ENCODE measurements around the gene SLC27A3.

SLC27A3 gene

GRCh38 chr1:153774780-153775457 lies at the start of gene SLC27A3:
Gene SLC27A3 (plus strand): TSS chr1:153775407. CDS start chr1:153775498, 91 bp downstream.
- H3K9ac ChIP-seq (ENCODE audit: low read length in 2 of 2) = peak within 1 kb of the TSS; percentile 74 to 81
- peaks cover 13 to 25% of the 10 kb centered on the region in 2 donors for H3K36me3 ChIP-seq (ENCODE audit: control insufficient read depth in 2 of 2, insufficient read depth in 2 of 2, low read length in 2 of 2)
- H3K27ac ChIP-seq (ENCODE audit: low read length) = peak within 1 kb of the TSS; percentile 88
- no peaks in the 10 kb centered on the region for H3K27me3 ChIP-seq (ENCODE audit: control insufficient read depth in 1 of 2, insufficient read depth in 2 of 2, low read length in 2 of 2)
- H3K9me3 ChIP-seq (ENCODE audit: control insufficient read depth in 2 of 2, low read length in 2 of 2) = no peaks in the 10 kb centered on the region
- peak within 1 kb of the TSS; percentile 82 to 91 for H3K4me3 ChIP-seq (ENCODE audit: low read length in 2 of 2)
- H3K4me1 ChIP-seq (ENCODE audit: control insufficient read depth, insufficient read depth, low read length) = peaks cover 49% of the 10 kb centered on the region

GRCh38 chr1:153727463-153728304 lies 47.5 kb upstream of the SLC27A3 start, which contains the start of gene INTS3:
Gene INTS3 (plus strand): TSS chr1:153728050. CDS start chr1:153728635, 585 bp downstream.
- peaks cover 11% of the 10 kb centered on the region for H3K4me1 ChIP-seq (ENCODE audit: control insufficient read depth, insufficient read depth, low read length)
- no peaks in the 10 kb centered on the region for H3K27me3 ChIP-seq (ENCODE audit: control insufficient read depth in 1 of 2, insufficient read depth in 2 of 2, low read length in 2 of 2)
- H3K4me3 ChIP-seq (ENCODE audit: low read length in 2 of 2) = peak within 1 kb of the TSS; percentile 95 to 99
- H3K27ac ChIP-seq (ENCODE audit: low read length) = peak within 1 kb of the TSS; percentile 98
- peaks cover 0 to 6% of the 10 kb centered on the region in 2 donors for H3K36me3 ChIP-seq (ENCODE audit: control insufficient read depth in 2 of 2, insufficient read depth in 2 of 2, low read length in 2 of 2)
- peak within 1 kb of the TSS; percentile 99 to 100 for H3K9ac ChIP-seq (ENCODE audit: low read length in 2 of 2)
- H3K9me3 ChIP-seq (ENCODE audit: control insufficient read depth in 2 of 2, low read length in 2 of 2) = no peaks in the 10 kb centered on the region

GRCh38 chr1:153728305-153729066 lies 46.7 kb upstream of the SLC27A3 start:
- Histone ChIP-seq H3K4me3 (ENCODE audit: low read length in 2 of 2) (peak overlapping the region; percentile 95 to 99), H3K9me3 (ENCODE audit: control insufficient read depth in 2 of 2, low read length in 2 of 2) (no peaks in the 10 kb centered on the region), H3K27me3 (ENCODE audit: control insufficient read depth in 1 of 2, insufficient read depth in 2 of 2, low read length in 2 of 2) (no peaks in the 10 kb centered on the region), H3K9ac (ENCODE audit: low read length in 2 of 2) (peak overlapping the region; percentile 99 to 100), H3K4me1 (ENCODE audit: control insufficient read depth, insufficient read depth, low read length) (peaks cover 11% of the 10 kb centered on the region), H3K27ac (ENCODE audit: low read length) (peak overlapping the region; percentile 98), H3K36me3 (ENCODE audit: control insufficient read depth in 2 of 2, insufficient read depth in 2 of 2, low read length in 2 of 2) (peaks cover 0 to 6% of the 10 kb centered on the region in 2 donors)

GRCh38 chr1:153730468-153730988 lies 44.7 kb upstream of the SLC27A3 start:
- Histone ChIP-seq H3K27ac (ENCODE audit: low read length) (peak overlapping the region; percentile 49), H3K4me1 (ENCODE audit: control insufficient read depth, insufficient read depth, low read length) (peaks cover 24% of the 10 kb centered on the region), H3K4me3 (ENCODE audit: low read length in 2 of 2) (no peak overlapping the region), H3K36me3 (ENCODE audit: control insufficient read depth in 2 of 2, insufficient read depth in 2 of 2, low read length in 2 of 2) (peaks cover 0 to 6% of the 10 kb centered on the region in 2 donors), H3K9me3 (ENCODE audit: control insufficient read depth in 2 of 2, low read length in 2 of 2) (no peaks in the 10 kb centered on the region), H3K9ac (ENCODE audit: low read length in 2 of 2) (peak overlapping the region in 1 of 2 donors; percentile 20), H3K27me3 (ENCODE audit: control insufficient read depth in 1 of 2, insufficient read depth in 2 of 2, low read length in 2 of 2) (no peaks in the 10 kb centered on the region)

- Histone ChIP-seq H3K9ac (ENCODE audit: low read length in 2 of 2) (peak overlapping the region; percentile 20 to 21), H3K4me1 (ENCODE audit: control insufficient read depth, insufficient read depth, low read length) (peaks cover 19% of the 10 kb centered on the region), H3K36me3 (ENCODE audit: control insufficient read depth in 2 of 2, insufficient read depth in 2 of 2, low read length in 2 of 2) (peaks cover 3 to 6% of the 10 kb centered on the region in 2 donors), H3K27me3 (ENCODE audit: control insufficient read depth in 1 of 2, insufficient read depth in 2 of 2, low read length in 2 of 2) (no peaks in the 10 kb centered on the region), H3K9me3 (ENCODE audit: control insufficient read depth in 2 of 2, low read length in 2 of 2) (no peaks in the 10 kb centered on the region), H3K4me3 (ENCODE audit: low read length in 2 of 2) (no peak overlapping the region), H3K27ac (ENCODE audit: low read length) (peak overlapping the region; percentile 68)
These were observed 41.2 kb upstream of the SLC27A3 start for GRCh38 chr1:153733970-153734369.

GRCh38 chr1:153734396-153735089 lies 40.7 kb upstream of the SLC27A3 start:
- H3K36me3 ChIP-seq (ENCODE audit: control insufficient read depth in 2 of 2, insufficient read depth in 2 of 2, low read length in 2 of 2) = peaks cover 3 to 6% of the 10 kb centered on the region in 2 donors
- peaks cover 14% of the 10 kb centered on the region for H3K4me1 ChIP-seq (ENCODE audit: control insufficient read depth, insufficient read depth, low read length)
- H3K27ac ChIP-seq (ENCODE audit: low read length) = peak overlapping the region; percentile 68
- peak overlapping the region in 1 of 2 donors; percentile 13 for H3K9ac ChIP-seq (ENCODE audit: low read length in 2 of 2)
- H3K9me3 ChIP-seq (ENCODE audit: control insufficient read depth in 2 of 2, low read length in 2 of 2) = no peaks in the 10 kb centered on the region
- no peaks in the 10 kb centered on the region for H3K27me3 ChIP-seq (ENCODE audit: control insufficient read depth in 1 of 2, insufficient read depth in 2 of 2, low read length in 2 of 2)
- H3K4me3 ChIP-seq (ENCODE audit: low read length in 2 of 2) = no peak overlapping the region

GRCh38 chr1:153735090-153735420 lies 40.2 kb upstream of the SLC27A3 start:
- Histone ChIP-seq H3K4me3 (ENCODE audit: low read length in 2 of 2) (no peak overlapping the region), H3K36me3 (ENCODE audit: control insufficient read depth in 2 of 2, insufficient read depth in 2 of 2, low read length in 2 of 2) (peaks cover 3 to 6% of the 10 kb centered on the region in 2 donors), H3K9ac (ENCODE audit: low read length in 2 of 2) (no peak overlapping the region), H3K27ac (ENCODE audit: low read length) (peak overlapping the region; percentile 68), H3K4me1 (ENCODE audit: control insufficient read depth, insufficient read depth, low read length) (peaks cover 13% of the 10 kb centered on the region), H3K9me3 (ENCODE audit: control insufficient read depth in 2 of 2, low read length in 2 of 2) (no peaks in the 10 kb centered on the region), H3K27me3 (ENCODE audit: control insufficient read depth in 1 of 2, insufficient read depth in 2 of 2, low read length in 2 of 2) (no peaks in the 10 kb centered on the region)

GRCh38 chr1:153741986-153742385 lies 33.2 kb upstream of the SLC27A3 start:
- no peaks in the 10 kb centered on the region for H3K9me3 ChIP-seq (ENCODE audit: control insufficient read depth in 2 of 2, low read length in 2 of 2)
- no peak overlapping the region for H3K4me3 ChIP-seq (ENCODE audit: low read length in 2 of 2)
- H3K27ac ChIP-seq (ENCODE audit: low read length) = no peak overlapping the region
- no peaks in the 10 kb centered on the region for H3K27me3 ChIP-seq (ENCODE audit: control insufficient read depth in 1 of 2, insufficient read depth in 2 of 2, low read length in 2 of 2)
- H3K9ac ChIP-seq (ENCODE audit: low read length in 2 of 2) = no peak overlapping the region
- H3K4me1 ChIP-seq (ENCODE audit: control insufficient read depth, insufficient read depth, low read length) = peaks cover 4% of the 10 kb centered on the region
- H3K36me3 ChIP-seq (ENCODE audit: control insufficient read depth in 2 of 2, insufficient read depth in 2 of 2, low read length in 2 of 2) = peaks cover 37 to 41% of the 10 kb centered on the region in 2 donors

- Histone ChIP-seq H3K27ac (ENCODE audit: low read length) (no peak overlapping the region), H3K4me3 (ENCODE audit: low read length in 2 of 2) (no peak overlapping the region), H3K4me1 (ENCODE audit: control insufficient read depth, insufficient read depth, low read length) (peaks cover 4% of the 10 kb centered on the region), H3K9me3 (ENCODE audit: control insufficient read depth in 2 of 2, low read length in 2 of 2) (no peaks in the 10 kb centered on the region), H3K36me3 (ENCODE audit: control insufficient read depth in 2 of 2, insufficient read depth in 2 of 2, low read length in 2 of 2) (peaks cover 43 to 47% of the 10 kb centered on the region in 2 donors), H3K9ac (ENCODE audit: low read length in 2 of 2) (peak overlapping the region in 1 of 2 donors; percentile 13), H3K27me3 (ENCODE audit: control insufficient read depth in 1 of 2, insufficient read depth in 2 of 2, low read length in 2 of 2) (no peaks in the 10 kb centered on the region)
These were observed 32.6 kb upstream of the SLC27A3 start for GRCh38 chr1:153742411-153743142.

Measured in stomach smooth muscle (tissue), 2 donors.